Gastroesophageal sphincter (tissue), 4 donors: ENCODE data around the gene NSA2. TPM values are rescaled to one million over a fixed set of nuclear protein-coding genes. Genes with fewer than 3 reads are reported as not detected.

ENCODE experiments used
- ATAC-seq: fragments of 150-250 bp; one replicate; pipeline ENCODE4 v1.9.1; 2016; ENCODE audit warnings: mild to moderate bottlenecking, moderate library complexity
- H3K27ac ChIP-seq, 4 donors: fragments of 200-600 bp; sonication (generic) in 3 of 4; 1 replicate in 3 of 4; 2 replicates in 1 of 4; pipeline ENCODE4 v1.5.1; 2016 to 2019
- H3K27me3 ChIP-seq: fragments of 200-600 bp; sonication (generic); one replicate; pipeline ENCODE4 v1.5.1; 2019
- H3K36me3 ChIP-seq, 2 donors: fragments of 200-600 bp; sonication (generic); one replicate each; pipeline ENCODE4 v1.5.1; 2019; ENCODE audit warnings: control low read depth in 1 of 2
- H3K4me1 ChIP-seq, 3 donors: fragments of 200-600 bp; sonication (generic); 1 replicate in 2 of 3; 2 replicates in 1 of 3; pipeline ENCODE4 v1.5.1; 2016 to 2019; ENCODE audit warnings: control low read depth in 2 of 3
- H3K4me3 ChIP-seq, 2 donors: fragments of 200-600 bp; sonication (generic); one replicate each; pipeline ENCODE4 v1.5.1; 2019; ENCODE audit warnings: mild to moderate bottlenecking in 1 of 2, moderate library complexity in 1 of 2
- H3K9me3 ChIP-seq, 3 donors: fragments of 200-600 bp; sonication (generic); one replicate each; pipeline ENCODE4 v1.5.1; 2017 to 2019; ENCODE audit warnings: control low read depth in 2 of 3
- EP300 ChIP-seq: sonication (generic); formaldehyde crosslinking; IDR thresholded peaks from one replicate; pipeline ENCODE4 v1.6.1; 2017; ENCODE audit warnings: antibody characterized with exemption, mild to moderate bottlenecking
- POLR2A ChIP-seq, 2 donors: fragments of 450-650 bp; IDR thresholded peaks; one replicate each; pipeline ENCODE4 v1.6.1; 2017; ENCODE audit warnings: antibody characterized with exemption in 2 of 2, mild to moderate bottlenecking in 2 of 2, moderate library complexity in 1 of 2
- POLR2AphosphoS5 ChIP-seq: sonication (generic); formaldehyde crosslinking; IDR thresholded peaks from one replicate; pipeline ENCODE4 v1.6.1; 2017; ENCODE audit warnings: antibody characterized with exemption
- WGBS, 2 donors: methylation state at CpG; one replicate each; pipeline ENCODE4 v1.1.5; 2018; ENCODE audit warnings: low coverage in 1 of 2; 5-methylcytosine and 5-hydroxymethylcytosine counted together
- total RNA-seq, 4 donors: library from RNA; depleted of rRNA; stranded (reverse); fragments of >200 nt; gene quantifications; one replicate each; pipeline ENCODE4 v1.1.0, GENCODE V29; 2016
- TF ChIP-seq, protein P1 (sequence below), 4 experiments: fragments of 200-600 bp in 2 of 4; fragments of 450-650 bp in 2 of 4; sonication (generic) in 1 of 4; IDR thresholded peaks; one replicate each; pipeline ENCODE4 v1.5.1; 2017 to 2019; ENCODE audit warnings: antibody characterized with exemption in 4 of 4, mild to moderate bottlenecking in 2 of 4, moderate library complexity in 2 of 4

Gene NSA2
- total RNA-seq, 4 donors from 2014 or later: 101 to 138 (median 120) TPM

DNA sequence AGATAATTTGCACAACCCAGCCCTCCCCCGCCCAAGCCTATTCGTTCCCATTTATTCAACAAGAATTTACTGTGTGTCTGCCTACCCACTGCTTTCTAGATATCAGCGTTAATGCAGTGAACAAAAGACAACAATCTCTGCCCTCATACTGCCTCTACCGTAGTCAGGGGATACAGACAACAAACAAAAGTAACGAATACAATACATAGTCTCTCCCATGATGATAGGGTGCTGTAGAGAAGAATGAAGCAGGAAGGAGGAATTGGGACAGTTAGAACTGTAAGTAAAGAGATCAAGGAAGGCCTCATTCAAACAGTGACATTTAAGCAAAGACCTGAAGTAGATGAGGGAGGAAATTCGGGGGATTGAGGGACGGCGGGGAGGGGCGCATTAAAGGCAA lies 1.8 kb upstream of the NSA2 start:
- no peak overlapping the region for H3K27ac ChIP-seq
- no peak for ATAC-seq
- TF ChIP-seq EP300 (no peak), POLR2AphosphoS5 (no peak), POLR2A (IDR thresholded peaks at IDR 0.05) (no peak)
- TF ChIP-seq, protein P1, sequence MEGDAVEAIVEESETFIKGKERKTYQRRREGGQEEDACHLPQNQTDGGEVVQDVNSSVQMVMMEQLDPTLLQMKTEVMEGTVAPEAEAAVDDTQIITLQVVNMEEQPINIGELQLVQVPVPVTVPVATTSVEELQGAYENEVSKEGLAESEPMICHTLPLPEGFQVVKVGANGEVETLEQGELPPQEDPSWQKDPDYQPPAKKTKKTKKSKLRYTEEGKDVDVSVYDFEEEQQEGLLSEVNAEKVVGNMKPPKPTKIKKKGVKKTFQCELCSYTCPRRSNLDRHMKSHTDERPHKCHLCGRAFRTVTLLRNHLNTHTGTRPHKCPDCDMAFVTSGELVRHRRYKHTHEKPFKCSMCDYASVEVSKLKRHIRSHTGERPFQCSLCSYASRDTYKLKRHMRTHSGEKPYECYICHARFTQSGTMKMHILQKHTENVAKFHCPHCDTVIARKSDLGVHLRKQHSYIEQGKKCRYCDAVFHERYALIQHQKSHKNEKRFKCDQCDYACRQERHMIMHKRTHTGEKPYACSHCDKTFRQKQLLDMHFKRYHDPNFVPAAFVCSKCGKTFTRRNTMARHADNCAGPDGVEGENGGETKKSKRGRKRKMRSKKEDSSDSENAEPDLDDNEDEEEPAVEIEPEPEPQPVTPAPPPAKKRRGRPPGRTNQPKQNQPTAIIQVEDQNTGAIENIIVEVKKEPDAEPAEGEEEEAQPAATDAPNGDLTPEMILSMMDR (IDR thresholded peaks at IDR 0.05): no peak
- H3K4me1 ChIP-seq: peaks cover 5 to 40% (median 18%) of the 10 kb centered on the region in 3 donors
- peak overlapping the region in 1 of 2 donors; percentile 92 for H3K4me3 ChIP-seq
- WGBS, 2 donors: 61 to 73% methylated on average over 5 to 8 of the region's 9 CpGs
- H3K9me3 ChIP-seq: no peaks in the 10 kb centered on the region
- peaks cover 0 to 47% of the 10 kb centered on the region in 2 donors for H3K36me3 ChIP-seq
- no peaks in the 10 kb centered on the region for H3K27me3 ChIP-seq

DNA sequence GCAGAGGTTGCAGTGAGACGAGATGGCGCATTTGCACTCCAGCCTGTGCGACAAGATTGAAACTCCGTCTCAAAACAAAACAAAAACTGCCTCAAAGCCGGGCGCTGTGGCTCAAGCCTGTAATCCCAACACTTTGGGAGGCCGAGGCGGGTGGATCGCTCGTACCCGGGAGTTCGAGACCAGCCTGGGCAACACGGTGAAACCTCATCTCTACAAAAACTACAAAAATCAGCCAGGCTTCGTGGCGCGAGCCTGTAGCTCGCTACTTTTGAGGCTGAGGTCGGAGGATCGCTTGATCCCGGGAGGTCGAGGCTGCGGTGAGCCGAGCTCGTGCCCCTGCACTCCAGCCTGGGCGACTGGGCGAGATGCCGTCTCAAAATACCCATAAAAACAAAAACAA lies 1.1 kb upstream of the NSA2 start:
- WGBS, 2 donors: 75% methylated on average over 23 of the region's 27 CpGs; no CpG with 5 or more reads in 1 of the 2 donors
- peaks cover 5 to 40% (median 18%) of the 10 kb centered on the region in 3 donors for H3K4me1 ChIP-seq

DNA sequence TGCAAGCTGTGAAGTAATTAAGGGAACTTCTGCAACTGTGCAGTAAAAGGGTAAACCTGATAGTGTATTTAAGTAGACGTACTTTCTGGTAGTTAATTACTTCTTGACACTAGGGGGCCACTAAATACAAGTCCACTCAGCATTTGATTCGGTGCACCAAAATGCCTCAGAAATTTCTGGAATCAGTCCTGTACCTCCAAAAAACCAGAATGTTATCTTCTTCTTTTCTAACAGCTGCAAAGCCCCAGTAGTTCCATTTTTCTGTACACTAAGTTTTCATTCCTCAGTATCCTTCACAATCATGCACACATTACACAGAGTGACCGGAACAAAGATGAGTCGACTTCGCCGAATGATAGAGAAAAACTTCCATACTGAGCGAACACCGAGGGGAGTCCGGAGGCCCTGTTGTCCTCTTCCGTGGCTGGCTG lies 616 bp upstream of the NSA2 start:
- Histone ChIP-seq H3K36me3 (peaks cover 0 to 47% of the 10 kb centered on the region in 2 donors), H3K4me1 (peaks cover 5 to 40% (median 18%) of the 10 kb centered on the region in 3 donors), H3K9me3 (no peaks in the 10 kb centered on the region), H3K27me3 (no peaks in the 10 kb centered on the region), H3K27ac (peak overlapping the region; percentile 19 to 85 (median 83)), H3K4me3 (peak overlapping the region; percentile 92 to 94)
- 0% methylated on average over 2 to 4 of the region's 10 CpGs for WGBS, 2 donors
- ATAC-seq: peak; percentile 41
- TF ChIP-seq, protein P1 (IDR thresholded peaks at IDR 0.05): peak; percentile 22 to 48 (median 36)
- no peak for TF ChIP-seq EP300

More for the DNA sequence above, 1.1 kb upstream of the NSA2 start:
- H3K9me3 ChIP-seq: no peaks in the 10 kb centered on the region
- no peak for ATAC-seq
- peak overlapping the region; percentile 92 to 94 for H3K4me3 ChIP-seq
- H3K27me3 ChIP-seq: no peaks in the 10 kb centered on the region
- H3K36me3 ChIP-seq: peaks cover 0 to 47% of the 10 kb centered on the region in 2 donors
- no peak for TF ChIP-seq POLR2A (IDR thresholded peaks at IDR 0.05)
- TF ChIP-seq, protein P1 (IDR thresholded peaks at IDR 0.05): no peak
- TF ChIP-seq POLR2AphosphoS5: no peak
- TF ChIP-seq EP300: no peak
- H3K27ac ChIP-seq: peak overlapping the region in 2 of 4 donors; percentile 85

DNA sequence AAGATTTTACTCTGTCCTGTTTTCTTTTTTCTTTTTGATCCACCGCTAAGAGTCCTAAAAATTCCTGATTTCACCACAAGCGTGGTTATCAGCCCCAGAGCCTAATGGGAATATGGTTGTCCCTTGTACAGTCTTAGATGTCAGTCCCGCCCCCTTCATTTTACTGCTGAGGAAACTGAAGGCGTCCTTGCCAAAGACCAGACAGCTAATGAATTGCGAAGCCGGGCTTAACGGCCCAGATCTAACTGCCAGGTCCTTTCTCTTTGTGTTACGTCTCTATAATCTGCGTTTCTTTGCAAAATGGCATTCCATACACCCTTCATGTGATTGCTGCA lies 497 bp downstream of the NSA2 start:
- no peaks in the 10 kb centered on the region for H3K9me3 ChIP-seq
- H3K4me3 ChIP-seq: peak overlapping the region; percentile 92 to 94
- TF ChIP-seq POLR2AphosphoS5 (no peak), EP300 (no peak), POLR2A (IDR thresholded peaks at IDR 0.05) (no peak)
- TF ChIP-seq, protein P1 (IDR thresholded peaks at IDR 0.05): no peak
- H3K27me3 ChIP-seq: no peaks in the 10 kb centered on the region
- H3K36me3 ChIP-seq: peaks cover 0 to 48% of the 10 kb centered on the region in 2 donors
- H3K4me1 ChIP-seq: peaks cover 5 to 40% (median 18%) of the 10 kb centered on the region in 3 donors
- peak; percentile 24 for ATAC-seq
- 0% methylated on average over 8 of the region's 9 CpGs for WGBS, 2 donors
- peak overlapping the region; percentile 37 to 85 (median 83) for H3K27ac ChIP-seq

DNA sequence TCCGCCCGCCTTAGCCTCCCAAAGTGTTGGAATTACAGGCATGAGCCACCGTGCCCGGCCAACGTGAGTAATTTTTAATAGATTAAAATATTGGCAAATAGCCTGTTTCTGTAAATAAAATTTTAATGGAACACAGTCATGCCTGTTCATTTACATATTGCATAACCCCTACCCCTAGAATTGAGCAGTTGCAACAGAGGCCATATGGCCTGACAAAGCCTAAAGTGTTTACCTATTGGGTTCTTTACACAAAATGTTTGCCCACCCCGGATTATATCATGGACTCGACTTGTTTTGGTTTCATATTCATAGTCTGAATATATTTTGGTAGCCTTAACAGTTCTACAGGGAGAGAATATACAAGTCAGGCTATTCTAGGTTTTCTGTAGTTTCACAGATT lies 5.3 kb downstream of the NSA2 start:
- Histone ChIP-seq H3K36me3 (peaks cover 0 to 87% of the 10 kb centered on the region in 2 donors), H3K4me3 (no peak overlapping the region), H3K4me1 (peaks cover 5 to 11% (median 5%) of the 10 kb centered on the region in 3 donors), H3K27me3 (no peaks in the 10 kb centered on the region), H3K27ac (no peak overlapping the region), H3K9me3 (no peaks in the 10 kb centered on the region)
- TF ChIP-seq EP300: no peak
- TF ChIP-seq POLR2A (IDR thresholded peaks at IDR 0.05): no peak
- TF ChIP-seq, protein P1 (IDR thresholded peaks at IDR 0.05): no peak
- no peak for TF ChIP-seq POLR2AphosphoS5
- 70 to 77% methylated on average over 6 to 7 of the region's 7 CpGs for WGBS, 2 donors
- ATAC-seq: no peak
